Esophagus squamous epithelium (tissue), 5 donors: ENCODE measurements around the gene TM9SF3. TPM values are rescaled to one million over a fixed set of nuclear protein-coding genes. Genes with fewer than 3 reads are reported as not detected.

Experiments used
- DNase-seq: peaks from one replicate; lab custom pipeline; 2025; lab: John Stamatoyannopoulos, UW
- H3K27ac ChIP-seq, 4 donors: fragments of 200-600 bp; sonication (generic); one replicate each; pipeline ENCODE4 v1.5.1; 2016 to 2019; ENCODE audit warnings: mild to moderate bottlenecking in 1 of 4
- H3K27me3 ChIP-seq, 4 donors: fragments of 200-600 bp; sonication (generic); 1 replicate in 3 of 4; 2 replicates in 1 of 4; pipeline versions ENCODE4 v1.5.1 to v1.6.0; 2017 to 2021; ENCODE audit warnings: antibody characterized with exemption in 1 of 4
- H3K36me3 ChIP-seq, 3 donors: fragments of 200-600 bp; sonication (generic); one replicate each; pipeline ENCODE4 v1.5.1; 2016 to 2019
- H3K4me1 ChIP-seq, 3 donors: fragments of 200-600 bp; sonication (generic); one replicate each; pipeline ENCODE4 v1.5.1; 2017 to 2019
- H3K4me3 ChIP-seq, 4 donors: fragments of 200-600 bp; sonication (generic); 1 replicate in 3 of 4; 2 replicates in 1 of 4; pipeline ENCODE4 v1.5.1; 2016 to 2019; ENCODE audit warnings: mild to moderate bottlenecking in 2 of 4, moderate library complexity in 1 of 4
- H3K9me3 ChIP-seq, 3 donors: fragments of 200-600 bp; sonication (generic); one replicate each; pipeline ENCODE4 v1.5.1; 2016 to 2019
- CTCF ChIP-seq, 6 experiments: fragments of 450-650 bp in 4 of 6; fragments of 200-600 bp in 2 of 6; sonication (generic) in 2 of 6; IDR thresholded peaks; one replicate each; pipeline ENCODE4 v1.5.1; 2016 to 2019; ENCODE audit warnings: antibody characterized with exemption in 6 of 6, mild to moderate bottlenecking in 4 of 6, moderate library complexity in 4 of 6
- POLR2A ChIP-seq, 4 donors: fragments of 450-650 bp; IDR thresholded peaks; one replicate each; pipeline ENCODE4 v1.6.1; 2017; ENCODE audit warnings: antibody characterized with exemption in 4 of 4, mild to moderate bottlenecking in 4 of 4, moderate library complexity in 3 of 4
- WGBS, 2 donors: methylation state at CpG; one replicate each; pipeline ENCODE4 v1.1.5; 2018; 5-methylcytosine and 5-hydroxymethylcytosine counted together
- intact Hi-C: fragments of 100-400 bp; cut with DNase I; formaldehyde crosslinking; loops from one replicate; pipeline ENCODE4 v1.15.0; 2022
- total RNA-seq, 4 donors: library from RNA; depleted of rRNA; stranded (reverse); fragments of >200 nt; gene quantifications; one replicate each; pipeline ENCODE4 v1.1.0, GENCODE V29; 2016
- donor health status: DM: yes; HTN: yes; CAD: no.

Gene TM9SF3
- total RNA-seq, result 10 to 100 TPM; 36.7 to 86.4 (median 72.4) TPM

GRCh38 chr10:96586419-96587263 lies at the start of gene TM9SF3:
TSS of gene TM9SF3 (minus strand) at chr10:96587012. CDS start at chr10:96586835, 177 bp downstream.
- peak; percentile 70 for DNase-seq
- peaks cover 5 to 64% (median 21%) of the 10 kb centered on the region in 3 donors for H3K4me1 ChIP-seq
- H3K36me3 ChIP-seq, result no peaks in the 10 kb centered on the region
- intact Hi-C loops, result no loop called here
- H3K4me3 ChIP-seq, result peak within 1 kb of the TSS; percentile 67 to 93 (median 84)
- peak within 1 kb of the TSS; percentile 95 to 100 (median 98) for H3K27ac ChIP-seq
- WGBS, 2 donors, result no CpG with 5 or more reads among the region's 107 CpGs
- no peaks in the 10 kb centered on the region for H3K27me3 ChIP-seq
- H3K9me3 ChIP-seq, result no peaks in the 10 kb centered on the region
- peak in 3 of 4 donors; percentile 70 to 90 (median 85) for TF ChIP-seq POLR2A (IDR thresholded peaks at IDR 0.05)
- peak in 1 of 6 experiments; percentile 9 for TF ChIP-seq CTCF (IDR thresholded peaks at IDR 0.05)

DNA sequence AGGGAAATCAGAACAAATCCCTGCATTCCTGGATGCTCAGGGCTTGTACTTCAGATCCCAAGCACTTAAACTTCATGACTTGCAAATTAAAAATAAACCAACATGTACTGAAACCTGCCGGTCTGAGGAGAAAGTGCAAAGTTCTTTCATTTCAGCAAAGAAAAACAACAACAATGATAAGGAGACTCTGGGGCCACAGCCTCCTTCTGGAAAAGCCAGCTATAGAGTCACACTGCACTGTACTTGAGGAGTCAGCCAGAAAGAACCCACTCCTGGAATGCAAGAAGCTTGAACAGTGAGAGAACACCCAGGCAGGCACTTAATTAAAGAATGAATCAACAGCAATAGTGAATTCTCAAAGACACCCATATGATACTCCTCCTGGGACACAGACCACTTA lies 49.7 kb upstream of the TM9SF3 start:
- TF ChIP-seq POLR2A (IDR thresholded peaks at IDR 0.05) (no peak), CTCF (IDR thresholded peaks at IDR 0.05) (no peak)
- WGBS, 2 donors, result 60 to 67% methylated on average over 1 of the region's 1 CpG
- intact Hi-C loops, result no loop called here
- H3K4me1 ChIP-seq, result peaks cover 0 to 14% (median 0%) of the 10 kb centered on the region in 3 donors
- no peak overlapping the region for H3K4me3 ChIP-seq
- no peaks in the 10 kb centered on the region for H3K27me3 ChIP-seq
- DNase-seq, result no peak
- no peak overlapping the region for H3K27ac ChIP-seq
- no peaks in the 10 kb centered on the region for H3K9me3 ChIP-seq
- H3K36me3 ChIP-seq, result no peaks in the 10 kb centered on the region

GRCh38 chr10:96632974-96633710 lies 46.3 kb upstream of the TM9SF3 start:
- Histone ChIP-seq H3K4me3 (no peak overlapping the region), H3K36me3 (no peaks in the 10 kb centered on the region), H3K27me3 (no peaks in the 10 kb centered on the region), H3K27ac (no peak overlapping the region), H3K9me3 (no peaks in the 10 kb centered on the region), H3K4me1 (peaks cover 0 to 14% (median 0%) of the 10 kb centered on the region in 3 donors)
- 64 to 68% methylated on average over 4 of the region's 4 CpGs for WGBS, 2 donors
- intact Hi-C loops, result no loop called here
- TF ChIP-seq POLR2A (IDR thresholded peaks at IDR 0.05), result no peak
- DNase-seq, result no peak

DNA sequence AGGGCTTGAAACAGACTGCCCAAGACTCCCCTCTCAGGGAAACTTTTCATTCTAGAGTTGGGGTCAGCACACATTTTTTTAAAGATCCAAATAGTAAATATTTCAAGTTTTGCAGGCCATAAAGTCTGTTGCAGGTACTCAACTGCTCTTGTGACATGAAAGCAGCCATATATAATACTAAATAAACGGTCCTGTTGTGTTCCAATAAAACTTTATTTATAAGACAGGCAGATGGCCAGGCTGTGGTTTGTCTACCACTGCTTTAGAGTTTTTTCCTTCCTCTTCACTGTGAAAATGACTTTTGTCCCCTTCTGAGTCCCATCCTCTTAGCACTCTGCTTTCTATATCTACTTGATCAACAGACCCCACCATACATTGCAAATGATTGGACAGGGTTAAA lies 40.5 kb upstream of the TM9SF3 start:
- 75 to 92% methylated on average over 1 of the region's 1 CpG for WGBS, 2 donors
- Histone ChIP-seq H3K4me3 (no peak overlapping the region), H3K27me3 (no peaks in the 10 kb centered on the region), H3K9me3 (no peaks in the 10 kb centered on the region), H3K27ac (no peak overlapping the region), H3K4me1 (no peaks in the 10 kb centered on the region), H3K36me3 (no peaks in the 10 kb centered on the region)
- no peak for TF ChIP-seq CTCF (IDR thresholded peaks at IDR 0.05)
- no peak for TF ChIP-seq POLR2A (IDR thresholded peaks at IDR 0.05)
- intact Hi-C loops, result no loop called here
- no peak for DNase-seq

DNA sequence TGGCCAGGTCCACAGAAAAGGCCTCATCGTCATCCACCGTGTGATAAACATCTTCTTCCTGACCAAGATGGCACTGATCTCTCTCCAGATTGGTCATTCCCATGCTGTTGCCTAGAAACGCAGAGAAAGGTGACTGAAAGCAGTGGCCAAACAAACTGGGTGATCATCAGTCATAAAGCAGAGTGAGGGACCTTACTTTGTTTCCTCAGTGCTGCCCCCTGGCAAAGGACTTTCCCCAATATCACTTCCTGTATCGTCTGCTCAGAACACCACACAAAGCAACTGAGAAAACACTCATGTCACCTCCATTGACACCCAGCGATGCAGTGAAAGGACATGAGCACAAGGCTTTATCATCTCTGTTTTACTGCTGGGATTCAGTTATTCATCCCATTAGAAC lies 40.0 kb upstream of the TM9SF3 start:
- 76 to 81% methylated on average over 4 to 5 of the region's 5 CpGs for WGBS, 2 donors
- TF ChIP-seq CTCF (IDR thresholded peaks at IDR 0.05) (no peak), POLR2A (IDR thresholded peaks at IDR 0.05) (no peak)
- intact Hi-C loops, result no loop called here
- no peaks in the 10 kb centered on the region for H3K9me3 ChIP-seq
- no peaks in the 10 kb centered on the region for H3K36me3 ChIP-seq
- no peaks in the 10 kb centered on the region for H3K4me1 ChIP-seq
- no peak for DNase-seq
- H3K27ac ChIP-seq, result no peak overlapping the region
- no peaks in the 10 kb centered on the region for H3K27me3 ChIP-seq
- H3K4me3 ChIP-seq, result no peak overlapping the region
